ENCODE results near the gene ZDHHC20.
"Not testable (repeated sequence)": the region's sequence is repeated elsewhere in the genome, so short reads cannot be mapped to it uniquely, and the experiment has no call there.

The ZDHHC20 gene

DNA sequence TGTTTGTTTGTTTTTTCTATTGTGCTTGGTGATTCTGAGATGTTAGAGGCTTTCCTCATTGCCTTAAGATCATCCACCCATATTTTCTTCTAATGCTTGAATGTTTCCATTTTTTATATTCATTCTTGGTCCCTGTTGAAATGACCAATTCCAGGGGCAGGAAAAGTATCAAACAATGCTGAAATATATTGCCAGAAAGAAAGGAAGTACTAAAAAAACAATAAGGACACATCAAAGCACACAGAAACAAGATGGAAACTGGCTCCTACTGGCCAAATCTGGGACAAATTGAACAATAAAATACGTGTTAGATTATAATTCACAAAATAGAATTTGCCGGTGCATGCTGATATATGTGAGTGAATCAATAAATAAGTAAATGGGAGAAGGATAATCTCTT lies 23.9 kb downstream of the ZDHHC20 start:
- no peak for FAIRE-seq

DNA sequence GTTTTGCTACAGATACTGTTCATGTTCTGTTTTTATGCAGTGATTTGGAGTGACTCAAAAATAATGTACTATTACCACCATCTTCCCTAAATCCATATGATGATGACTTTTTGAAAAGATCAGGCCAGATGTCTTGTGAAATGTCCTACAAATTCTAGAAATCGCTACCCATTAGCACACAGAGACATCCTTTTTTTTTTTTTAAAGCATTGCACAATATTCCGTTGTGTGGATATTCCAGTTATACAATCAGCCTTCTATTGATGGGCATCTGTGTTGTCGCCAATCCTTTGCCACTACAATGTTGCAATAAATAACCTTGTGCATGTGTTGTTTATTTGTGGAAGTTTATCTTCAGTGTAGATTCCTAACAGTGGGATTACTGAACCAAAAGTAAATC lies 24.5 kb downstream of the ZDHHC20 start:
- FAIRE-seq, result no peak

DNA sequence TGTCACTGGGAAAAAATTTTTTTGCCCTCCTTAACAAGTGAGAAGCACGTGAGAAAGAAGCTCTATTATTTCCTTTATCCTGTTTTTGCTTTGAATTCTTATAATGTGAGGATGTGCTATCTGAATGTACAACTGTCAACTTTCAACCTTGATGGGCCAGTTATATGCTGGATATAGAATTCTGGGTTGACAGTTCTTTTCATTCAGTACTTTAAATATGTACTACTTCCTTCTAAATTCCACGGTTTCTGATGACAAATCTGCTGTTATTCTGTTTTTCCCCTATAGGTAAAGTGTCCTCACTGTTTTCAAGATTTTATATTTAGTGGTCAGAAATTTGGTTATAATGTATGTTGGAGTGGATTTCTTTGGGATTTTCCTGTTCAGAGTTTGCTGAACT lies 29.9 kb downstream of the ZDHHC20 start:
- FAIRE-seq, result no peak

DNA sequence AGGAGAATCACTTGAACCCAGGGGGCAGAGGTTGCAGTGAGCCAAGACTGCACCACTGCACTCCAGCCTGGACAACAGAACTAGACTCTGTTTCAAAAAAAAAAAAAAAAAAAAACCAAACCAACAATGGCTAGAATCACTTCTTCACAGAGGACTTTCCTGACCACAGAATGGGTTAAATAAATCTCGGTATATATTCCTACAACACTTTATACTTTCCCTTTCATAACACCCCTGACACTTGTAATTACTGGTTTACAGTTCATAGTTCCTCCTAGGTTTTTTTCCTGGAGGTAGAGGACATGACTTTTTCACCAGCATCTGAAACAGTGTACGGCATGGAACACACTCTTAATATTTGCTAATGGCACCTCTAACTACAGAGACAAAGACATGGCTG lies 31.4 kb downstream of the ZDHHC20 start:
- FAIRE-seq, result no peak

DNA sequence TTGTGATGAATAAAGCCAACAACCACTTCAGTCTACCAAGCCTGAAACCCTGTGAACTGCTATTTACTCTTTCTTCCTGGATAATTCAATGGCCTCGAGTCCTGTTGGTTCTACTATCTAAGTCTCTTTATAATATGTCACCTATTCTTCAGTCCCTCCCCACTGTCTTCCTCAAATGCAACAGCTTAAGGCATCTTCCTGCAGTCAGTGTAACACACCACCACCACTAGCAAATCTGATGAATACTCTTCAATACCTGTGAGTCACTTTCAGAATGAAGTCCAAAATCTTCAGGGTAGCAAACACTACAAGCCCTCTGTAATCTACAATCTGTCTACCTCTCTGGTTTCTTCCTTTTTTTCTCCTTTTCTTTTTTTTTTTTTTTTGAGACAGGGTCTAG lies 32.9 kb downstream of the ZDHHC20 start:
- no peak for FAIRE-seq

DNA sequence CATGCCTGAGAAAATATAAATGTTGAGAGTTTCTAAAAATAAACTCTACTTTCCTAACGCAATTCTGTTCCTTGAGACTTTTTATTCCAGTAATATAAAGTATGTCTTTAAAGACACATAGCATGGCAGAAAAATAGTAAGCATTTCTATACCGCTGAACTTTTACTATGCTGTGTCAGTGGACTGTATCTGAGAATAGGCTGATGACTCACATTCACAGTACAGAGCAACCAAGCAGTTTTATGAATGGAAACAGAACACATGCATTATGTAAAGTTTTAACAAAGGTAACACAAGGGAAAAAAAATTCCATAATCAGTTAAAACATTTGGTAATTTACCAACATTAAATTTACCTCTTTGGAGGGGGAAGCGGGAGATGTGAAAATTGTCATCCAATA lies 38.4 kb downstream of the ZDHHC20 start:
- FAIRE-seq, result no peak

DNA sequence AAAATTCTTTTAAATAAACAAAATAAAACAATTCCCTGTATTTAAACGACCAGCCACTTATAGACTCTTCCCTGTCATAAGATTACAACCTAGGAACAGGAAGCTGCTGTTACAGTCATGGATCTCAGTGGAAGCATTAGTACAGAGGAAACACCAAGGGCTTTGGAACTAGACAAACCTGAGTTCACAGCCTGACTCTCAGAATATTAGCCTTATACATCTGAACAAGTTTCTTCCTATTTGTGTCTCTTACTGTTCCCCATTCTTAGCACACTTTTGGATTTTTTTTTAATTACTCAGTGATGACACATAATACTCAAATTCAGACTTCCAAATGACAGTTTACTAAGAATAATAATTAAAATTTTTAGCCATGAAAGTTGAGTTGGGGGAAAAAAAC lies 46.1 kb downstream of the ZDHHC20 start:
- FAIRE-seq, result no peak

DNA sequence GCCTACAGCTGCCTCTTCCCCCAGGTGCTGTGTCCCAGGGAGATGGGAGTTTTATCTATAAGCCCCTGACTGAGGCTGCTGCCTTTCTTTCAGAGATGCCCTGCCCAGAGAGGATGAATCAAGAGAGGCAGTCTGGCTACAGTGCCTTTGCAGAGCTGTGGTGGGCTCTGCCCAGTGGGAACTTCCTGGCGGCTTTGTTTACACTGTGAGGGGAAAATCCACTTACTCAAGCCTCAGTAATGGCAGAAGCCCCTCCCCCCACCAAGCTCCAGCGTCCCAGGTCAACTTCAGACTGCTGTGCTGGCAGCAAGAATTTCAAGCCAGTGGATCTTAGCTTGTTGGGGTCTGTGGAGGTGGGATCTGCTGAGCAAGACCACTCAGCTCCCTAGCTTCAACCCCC lies 48.6 kb downstream of the ZDHHC20 start:
- not testable (repeated sequence) for FAIRE-seq

DNA sequence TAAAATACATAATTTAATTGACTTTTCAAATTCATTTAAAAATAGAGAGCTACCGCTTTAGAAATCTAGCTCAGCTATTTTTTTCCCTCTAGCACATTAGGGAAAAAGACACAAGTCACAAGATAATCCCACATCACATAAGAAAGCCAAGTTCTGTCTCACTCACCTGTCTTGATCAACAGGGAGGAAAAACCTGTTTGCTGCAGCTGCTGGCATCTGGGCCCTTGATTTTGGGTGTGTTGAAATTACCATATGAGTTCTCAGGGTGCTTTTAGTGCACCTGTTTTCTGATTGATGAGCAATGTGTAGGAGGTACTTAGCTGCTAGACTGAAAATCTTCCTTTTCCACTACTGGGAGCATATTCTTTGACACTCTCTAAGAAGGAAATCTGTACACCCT lies 53.8 kb downstream of the ZDHHC20 start:
- no peak for FAIRE-seq

DNA sequence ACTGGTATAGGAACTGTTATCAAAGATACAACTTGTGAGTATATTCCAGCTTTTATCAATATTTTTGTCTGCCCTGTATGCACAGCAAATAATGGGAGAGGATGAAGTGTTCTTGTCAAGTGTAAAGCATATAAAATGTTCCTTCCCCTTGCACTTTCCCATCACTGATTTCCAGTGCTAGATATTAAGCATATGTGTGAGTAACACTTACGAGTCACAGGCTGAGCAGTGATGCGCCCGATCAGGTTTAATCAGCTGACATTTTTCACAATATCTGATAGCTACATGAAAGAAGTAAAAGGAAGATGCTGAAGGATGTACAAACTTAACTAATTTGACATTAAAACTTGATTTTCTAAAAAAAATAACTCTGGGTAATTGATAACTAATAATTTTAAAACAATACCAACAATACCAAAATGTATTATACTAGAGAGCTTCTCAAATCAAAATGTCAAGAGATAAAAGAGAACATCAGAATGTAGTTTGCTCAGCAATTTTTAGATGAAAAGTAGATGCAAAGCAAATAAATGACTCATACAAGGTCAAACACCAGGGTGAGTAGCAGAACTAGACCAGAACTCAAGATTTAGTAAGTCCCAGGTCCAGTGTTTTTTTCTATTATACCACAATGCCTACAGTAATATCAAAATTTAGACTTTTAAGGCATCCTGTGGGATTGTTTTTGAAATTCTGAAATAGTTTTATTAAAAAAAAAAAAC lies 56.4 kb downstream of the ZDHHC20 start:
- no peak for FAIRE-seq

DNA sequence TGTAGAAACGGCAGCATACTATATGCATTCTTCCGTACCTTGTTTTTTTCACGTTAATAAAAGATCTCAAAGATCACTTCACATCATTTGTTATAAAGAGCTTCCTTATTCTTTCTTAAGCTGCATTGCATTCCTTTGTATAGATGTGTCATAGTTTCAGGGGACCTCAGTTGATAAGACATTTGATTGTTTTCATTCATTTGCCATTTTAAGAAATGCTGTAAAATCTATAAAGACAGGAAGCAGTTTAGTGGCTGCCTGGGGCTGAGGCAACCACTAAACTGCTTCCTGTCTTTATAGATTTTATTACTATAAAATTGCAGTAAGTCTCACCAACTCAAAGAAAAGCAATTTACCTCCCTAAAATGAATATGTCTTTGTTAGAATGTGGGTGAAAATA lies 59.4 kb downstream of the ZDHHC20 start:
- no peak for FAIRE-seq

DNA sequence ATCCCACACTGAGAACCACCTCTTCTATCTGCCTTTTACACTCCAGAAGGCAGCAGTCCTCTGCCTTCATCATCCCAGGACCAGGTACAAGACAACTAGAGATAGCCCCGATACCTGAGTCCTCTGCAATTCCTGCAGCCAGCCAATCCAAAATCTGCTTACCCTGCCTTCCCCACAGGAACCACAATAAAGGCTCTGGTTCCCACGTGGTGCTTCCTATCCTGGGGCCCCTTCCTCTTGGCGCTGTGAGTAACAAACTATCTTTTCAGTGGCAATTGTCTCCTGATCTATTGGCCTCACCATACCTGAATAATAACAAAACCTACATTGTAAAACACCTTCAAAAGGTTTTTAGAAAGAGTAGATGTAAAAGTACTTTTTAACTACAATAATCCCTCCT lies 63.1 kb downstream of the ZDHHC20 start:
- FAIRE-seq, result no peak

DNA sequence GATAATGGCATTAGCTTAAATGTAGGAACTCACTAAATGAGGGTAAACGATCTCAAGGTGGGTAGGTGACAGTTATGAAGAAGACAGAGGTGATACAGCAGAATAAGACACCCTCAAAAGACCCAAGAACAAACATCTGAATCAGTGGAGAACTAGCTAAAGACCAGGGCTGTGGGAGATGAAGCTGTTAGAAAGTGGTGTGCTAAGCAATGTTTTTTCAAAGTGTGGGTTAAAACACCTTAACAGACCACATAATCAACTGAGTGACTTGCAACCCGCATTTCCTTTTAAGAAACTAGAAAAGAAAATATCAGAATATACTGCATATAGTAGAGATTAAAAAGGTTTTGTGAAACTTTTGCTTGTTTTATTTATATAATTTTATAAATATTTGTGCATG lies 70.0 kb downstream of the ZDHHC20 start:
- FAIRE-seq, result no peak

DNA sequence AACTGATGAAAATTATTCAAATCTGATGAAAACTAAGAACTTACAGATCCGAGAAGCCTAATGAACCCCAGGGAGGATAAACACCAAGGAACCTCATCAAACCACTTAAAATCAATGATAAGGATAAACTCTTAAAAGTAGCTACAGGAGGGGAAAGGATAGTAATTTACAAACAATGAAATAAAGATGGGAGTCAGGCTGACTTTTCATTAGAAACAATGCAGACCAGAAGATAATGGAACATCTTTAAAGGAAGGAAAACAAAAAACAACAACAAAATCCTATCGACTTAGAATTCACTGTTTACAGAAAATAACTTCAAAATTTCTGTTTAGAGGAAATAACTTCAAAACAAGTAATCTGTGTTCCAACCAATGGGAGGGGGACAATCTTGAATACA lies 73.4 kb downstream of the ZDHHC20 start:
- no peak for FAIRE-seq

DNA sequence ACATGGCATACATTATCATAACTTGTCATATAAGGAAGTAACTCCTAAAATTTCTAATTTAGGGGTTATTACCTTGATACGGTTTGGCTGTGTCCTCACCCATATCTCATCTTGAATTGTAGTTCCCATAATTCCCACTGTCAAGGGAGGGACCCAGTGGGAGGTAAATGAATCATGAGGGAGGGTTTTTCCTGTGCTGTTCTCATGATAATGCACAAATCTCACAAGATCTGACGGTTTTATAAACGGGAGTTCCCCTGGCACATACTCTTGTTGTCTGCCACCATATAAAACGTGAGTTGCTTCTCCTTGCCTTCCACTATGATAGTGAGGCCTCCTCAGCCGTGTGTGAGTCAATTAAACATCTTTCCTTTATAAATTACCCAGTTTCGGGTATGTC lies 76.0 kb downstream of the ZDHHC20 start:
- FAIRE-seq, result no peak

DNA sequence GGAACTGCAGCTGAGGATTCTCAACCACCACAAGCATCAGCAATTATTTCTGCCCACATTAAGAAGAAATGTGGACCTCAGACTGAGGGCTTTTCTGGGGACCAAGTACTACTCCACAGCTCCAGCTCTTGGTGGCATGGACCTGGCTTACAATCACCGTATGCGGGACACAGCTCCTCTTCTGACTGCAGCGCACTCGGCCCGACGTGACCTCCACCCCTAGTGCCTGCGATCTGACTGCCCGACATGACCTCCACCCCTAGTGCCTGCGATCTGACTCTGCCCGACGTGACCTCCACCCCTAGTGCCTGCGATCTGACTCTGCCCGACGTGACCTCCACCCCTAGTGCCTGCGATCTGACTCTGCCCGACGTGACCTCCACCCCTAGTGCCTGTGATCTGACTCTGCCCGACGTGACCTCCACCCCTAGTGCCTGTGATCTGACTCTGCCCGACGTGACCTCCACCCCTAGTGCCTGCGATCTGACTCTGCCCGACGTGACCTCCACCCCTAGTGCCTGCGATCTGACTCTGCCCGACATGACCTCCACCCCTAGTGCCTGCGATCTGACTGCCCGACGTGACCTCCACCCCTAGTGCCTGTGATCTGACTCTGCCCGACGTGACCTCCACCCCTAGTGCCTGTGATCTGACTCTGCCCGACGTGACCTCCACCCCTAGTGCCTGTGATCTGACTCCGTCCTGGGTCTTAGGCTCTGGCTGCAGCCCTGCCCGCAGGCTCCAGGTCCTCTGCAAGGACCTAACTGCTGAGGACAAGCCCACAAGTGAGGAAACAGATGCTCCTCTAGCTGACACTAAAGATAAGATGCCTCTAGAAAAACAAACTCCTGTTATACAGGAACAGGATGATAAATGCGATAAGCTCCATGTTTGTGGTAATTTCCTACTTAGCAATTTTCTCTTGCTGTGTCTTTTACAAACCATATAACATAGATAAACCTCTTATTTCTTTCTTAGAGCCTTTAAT lies 81.8 kb downstream of the ZDHHC20 start:
- FAIRE-seq, result not testable (repeated sequence)

DNA sequence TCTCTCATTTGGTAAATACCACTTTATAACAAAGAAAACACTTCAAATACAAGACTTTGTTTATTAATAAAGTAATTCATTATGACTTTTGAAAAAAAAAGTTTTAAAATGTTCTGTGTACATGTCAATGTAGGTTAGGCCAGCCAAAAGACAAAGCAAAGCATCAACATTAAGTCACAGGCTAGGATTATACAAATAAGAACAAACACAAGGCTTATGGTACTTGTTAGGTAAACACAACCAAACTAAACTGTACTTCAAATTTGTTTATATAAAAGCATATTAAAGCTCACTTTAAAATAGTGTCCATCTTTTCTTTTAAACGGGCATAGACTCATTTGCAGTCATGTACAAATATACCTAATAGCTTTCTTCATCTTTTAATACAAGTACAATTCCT lies 86.6 kb downstream of the ZDHHC20 start:
- no peak for FAIRE-seq

DNA sequence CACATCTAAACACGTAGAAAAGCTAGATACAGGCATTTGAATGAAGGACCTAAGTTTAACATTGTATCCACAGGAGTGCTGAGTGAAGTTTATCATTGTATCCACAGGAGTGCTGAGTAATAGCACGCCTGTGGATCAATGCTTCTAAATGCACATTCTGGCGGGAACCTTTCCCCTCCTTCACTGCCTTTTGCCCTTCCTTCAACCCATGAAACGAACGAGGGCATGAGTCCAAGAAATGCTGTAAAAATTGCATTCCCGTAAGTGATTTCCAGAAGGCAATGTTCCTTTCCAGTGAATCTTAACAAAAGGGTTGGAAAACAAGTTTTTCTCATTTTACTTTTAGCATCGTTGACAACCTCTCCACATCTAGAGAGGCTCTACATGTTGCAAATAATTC lies 88.1 kb downstream of the ZDHHC20 start:
- no peak for FAIRE-seq

DNA sequence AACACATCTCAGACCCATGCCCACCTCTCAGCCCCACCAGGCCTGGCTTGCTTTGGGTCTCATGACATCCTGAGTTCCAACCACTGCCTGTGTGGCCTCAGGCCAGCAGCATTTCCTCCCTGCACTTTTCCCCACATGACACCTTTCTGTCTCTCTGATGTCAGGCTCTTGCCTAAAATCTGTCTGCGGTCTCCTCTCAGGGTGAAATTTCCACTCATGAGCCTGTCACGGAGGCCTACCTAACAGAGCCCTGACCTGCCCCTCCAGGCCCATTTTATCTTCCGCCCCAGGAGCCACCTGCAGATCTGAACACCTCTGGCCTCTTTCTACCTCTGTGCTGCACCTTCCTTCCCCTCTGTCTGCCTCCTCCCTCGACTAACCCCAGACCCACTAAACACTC lies 93.5 kb downstream of the ZDHHC20 start:
- no peak for FAIRE-seq

DNA sequence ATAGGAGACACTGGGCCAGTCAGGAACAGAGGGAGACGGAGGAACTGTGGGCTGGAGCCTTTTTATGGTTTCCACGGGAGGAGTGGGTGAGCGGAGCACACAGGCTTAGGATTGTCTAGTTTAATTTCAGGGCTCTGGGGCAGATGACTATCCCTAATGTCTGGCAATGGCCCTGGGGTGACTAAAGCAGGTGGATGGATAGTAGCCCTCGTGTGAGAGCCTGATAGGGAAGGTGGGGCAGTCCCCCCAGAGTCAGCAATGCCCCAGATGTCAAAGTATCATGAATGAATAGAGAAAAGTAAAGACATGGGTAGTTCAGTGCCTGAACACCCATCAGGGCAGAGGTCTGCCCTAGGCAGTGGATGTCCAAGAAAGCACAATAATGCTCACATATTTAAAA lies 94.2 kb downstream of the ZDHHC20 start:
- no peak for FAIRE-seq

DNA sequence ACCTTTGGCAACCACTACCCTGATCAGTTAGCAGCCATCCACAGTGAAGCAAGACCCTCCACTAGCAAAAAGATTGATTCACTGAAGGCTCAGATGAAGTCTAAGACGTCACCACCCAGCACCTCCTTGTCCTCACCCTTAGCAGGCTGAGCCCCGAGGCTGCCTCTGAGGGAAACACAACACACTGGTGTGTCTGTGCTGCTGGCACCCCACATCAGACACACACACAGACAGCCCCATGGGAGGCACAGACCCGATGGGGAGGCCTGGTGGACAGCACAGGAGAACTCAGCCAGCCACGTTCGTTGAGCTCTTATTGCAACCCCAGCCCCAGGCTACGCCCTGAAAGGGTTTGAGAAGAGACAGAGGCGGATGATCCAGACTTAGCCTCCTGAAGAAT lies 94.7 kb downstream of the ZDHHC20 start:
- no peak for FAIRE-seq

DNA sequence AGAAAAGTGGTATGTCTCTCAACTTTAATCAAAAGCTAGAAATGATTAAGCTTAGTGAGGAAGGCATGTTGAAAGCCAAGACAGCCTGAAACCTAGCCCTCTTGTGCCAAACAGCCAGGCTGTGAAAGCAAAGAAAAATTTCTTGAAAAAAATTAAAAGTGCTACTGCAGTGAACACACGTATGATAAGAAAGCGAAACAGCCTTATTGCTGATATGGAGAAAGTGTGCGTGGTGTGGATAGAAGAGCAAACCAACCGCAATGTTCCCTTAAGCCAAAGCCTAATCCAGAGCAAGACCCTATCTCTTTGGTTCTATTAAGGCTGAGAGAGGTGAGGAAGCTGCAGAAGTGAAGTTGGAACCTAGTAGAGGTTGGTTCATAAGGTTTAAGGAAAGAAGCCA lies 96.4 kb downstream of the ZDHHC20 start:
- no peak for FAIRE-seq

DNA sequence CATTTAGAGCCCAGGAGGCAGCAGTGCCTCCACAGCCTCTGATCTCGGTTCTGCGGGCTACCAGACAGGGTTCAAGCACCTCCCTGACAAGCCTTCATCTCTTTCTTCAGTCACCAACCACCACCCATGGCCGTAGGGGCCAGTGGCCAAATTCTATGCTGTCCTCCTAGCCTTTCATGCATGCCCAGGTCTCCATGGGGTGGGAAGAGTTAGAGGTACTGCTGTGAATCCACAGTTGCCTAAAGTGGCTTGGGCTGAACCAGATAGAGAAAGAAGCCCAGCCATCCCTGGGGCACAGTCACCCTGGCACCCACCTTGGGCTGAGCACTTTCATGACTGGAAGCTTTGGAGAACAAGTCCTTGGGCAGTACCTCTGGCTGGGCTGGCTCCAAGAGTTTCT lies 97.4 kb downstream of the ZDHHC20 start:
- no peak for FAIRE-seq

DNA sequence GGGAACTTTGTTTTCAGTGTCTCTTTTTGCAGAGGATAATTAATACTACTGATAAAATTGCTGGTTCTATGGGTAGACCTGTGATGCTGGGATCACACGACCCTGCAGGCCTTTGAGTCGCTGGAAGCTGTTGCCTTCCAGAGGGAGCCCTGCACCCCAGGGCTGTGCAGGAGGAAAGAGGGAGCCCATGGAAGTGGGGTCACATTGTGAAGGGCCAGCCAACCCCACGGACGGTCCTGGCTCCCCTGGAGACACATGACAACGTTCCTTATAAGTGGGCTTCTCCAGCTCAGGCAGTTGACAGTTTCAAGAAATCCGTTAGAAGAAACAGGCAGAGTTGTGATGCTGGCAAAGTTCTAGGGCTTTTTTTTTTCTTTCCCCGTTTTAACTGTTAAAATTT lies 98.0 kb downstream of the ZDHHC20 start:
- no peak for FAIRE-seq
